TTC549 (cell line): Measurements from ENCODE around the gene APEX1.
"Not testable (repeated sequence)": the region's sequence is repeated elsewhere in the genome, so short reads cannot be mapped to it uniquely, and the experiment has no call there.

ENCODE experiments used
- FAIRE-seq: peaks from 2 replicates; lab custom pipeline; 2012; peaks lifted over from hg19 to GRCh38; lab: Jason Lieb, UNC

The APEX1 gene

GRCh38 chr14:20476776-20477175 is 21.8 kb downstream of the APEX1 start:
- FAIRE-seq: no peak

- FAIRE-seq: no peak
Measured at GRCh38 chr14:20477211-20477876, 22.3 kb downstream of the APEX1 start.

GRCh38 chr14:20478894-20479293 is 23.9 kb downstream of the APEX1 start:
- FAIRE-seq: no peak

GRCh38 chr14:20482382-20482781 is 27.4 kb downstream of the APEX1 start:
- no peak for FAIRE-seq

GRCh38 chr14:20485900-20486299 is 30.9 kb downstream of the APEX1 start:
- no peak for FAIRE-seq

- FAIRE-seq: no peak
Measured at GRCh38 chr14:20486684-20487395, 31.8 kb downstream of the APEX1 start.

GRCh38 chr14:20487396-20487725 is 32.3 kb downstream of the APEX1 start:
- no peak for FAIRE-seq

- FAIRE-seq: no peak
Measured at GRCh38 chr14:20489093-20489994, 34.3 kb downstream of the APEX1 start.

GRCh38 chr14:20490563-20490962 is 35.5 kb downstream of the APEX1 start:
- no peak for FAIRE-seq

- FAIRE-seq: no peak
Measured at GRCh38 chr14:20492486-20492885, 37.5 kb downstream of the APEX1 start.

GRCh38 chr14:20493634-20494033 is 38.6 kb downstream of the APEX1 start:
- FAIRE-seq: no peak

GRCh38 chr14:20494935-20495766 is 40.1 kb downstream of the APEX1 start:
- FAIRE-seq: no peak

GRCh38 chr14:20498622-20499021 is 43.6 kb downstream of the APEX1 start:
- FAIRE-seq: no peak

- no peak for FAIRE-seq
Measured at GRCh38 chr14:20499108-20499507, 44.1 kb downstream of the APEX1 start.

GRCh38 chr14:20499881-20500280 is 44.9 kb downstream of the APEX1 start:
- FAIRE-seq: no peak

GRCh38 chr14:20501346-20501745 is 46.3 kb downstream of the APEX1 start:
- FAIRE-seq: no peak

GRCh38 chr14:20503898-20504297 is 48.9 kb downstream of the APEX1 start:
- FAIRE-seq: no peak

- FAIRE-seq: not testable (repeated sequence)
Measured at GRCh38 chr14:20506276-20506675, 51.2 kb downstream of the APEX1 start.

- FAIRE-seq: not testable (repeated sequence)
Measured at GRCh38 chr14:20506752-20507151, 51.7 kb downstream of the APEX1 start.
